GM12864 (cell line): ENCODE data around the gene RNF166.

Experiments used
- DNase-seq: peaks from one replicate; pipeline ENCODE4 v3.0.0-alpha.2; 2011; ENCODE audit warnings: low read depth
- H3K4me3 ChIP-seq: 2 replicates; pipeline ENCODE4 v1.5.1; 2011; ENCODE audit warnings: mild to moderate bottlenecking, low read depth, low read length, control low read depth
- TF ChIP-seq, protein P1 (sequence below): IDR thresholded peaks from 2 replicates; pipeline ENCODE4 v1.5.1; 2011; ENCODE audit warnings: low read depth, mild to moderate bottlenecking, moderate library complexity, low read length, control low read depth, inconsistent platforms; ENCODE audit errors: missing control alignments

Gene RNF166

GRCh38 chr16:88706229-88706964 is at the start of gene RNF166, which contains the start of gene CTU2:
TSS of gene RNF166 (minus strand) at chr16:88706408. CDS start at chr16:88706325, 83 bp downstream.
TSS of gene CTU2 (plus strand) at chr16:88706503. CDS start at chr16:88706531, 28 bp downstream.
- peak within 1 kb of the TSS; percentile 62 for H3K4me3 ChIP-seq
- DNase-seq, result no peak
- TF ChIP-seq, protein P1, sequence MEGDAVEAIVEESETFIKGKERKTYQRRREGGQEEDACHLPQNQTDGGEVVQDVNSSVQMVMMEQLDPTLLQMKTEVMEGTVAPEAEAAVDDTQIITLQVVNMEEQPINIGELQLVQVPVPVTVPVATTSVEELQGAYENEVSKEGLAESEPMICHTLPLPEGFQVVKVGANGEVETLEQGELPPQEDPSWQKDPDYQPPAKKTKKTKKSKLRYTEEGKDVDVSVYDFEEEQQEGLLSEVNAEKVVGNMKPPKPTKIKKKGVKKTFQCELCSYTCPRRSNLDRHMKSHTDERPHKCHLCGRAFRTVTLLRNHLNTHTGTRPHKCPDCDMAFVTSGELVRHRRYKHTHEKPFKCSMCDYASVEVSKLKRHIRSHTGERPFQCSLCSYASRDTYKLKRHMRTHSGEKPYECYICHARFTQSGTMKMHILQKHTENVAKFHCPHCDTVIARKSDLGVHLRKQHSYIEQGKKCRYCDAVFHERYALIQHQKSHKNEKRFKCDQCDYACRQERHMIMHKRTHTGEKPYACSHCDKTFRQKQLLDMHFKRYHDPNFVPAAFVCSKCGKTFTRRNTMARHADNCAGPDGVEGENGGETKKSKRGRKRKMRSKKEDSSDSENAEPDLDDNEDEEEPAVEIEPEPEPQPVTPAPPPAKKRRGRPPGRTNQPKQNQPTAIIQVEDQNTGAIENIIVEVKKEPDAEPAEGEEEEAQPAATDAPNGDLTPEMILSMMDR, result no peak

DNA sequence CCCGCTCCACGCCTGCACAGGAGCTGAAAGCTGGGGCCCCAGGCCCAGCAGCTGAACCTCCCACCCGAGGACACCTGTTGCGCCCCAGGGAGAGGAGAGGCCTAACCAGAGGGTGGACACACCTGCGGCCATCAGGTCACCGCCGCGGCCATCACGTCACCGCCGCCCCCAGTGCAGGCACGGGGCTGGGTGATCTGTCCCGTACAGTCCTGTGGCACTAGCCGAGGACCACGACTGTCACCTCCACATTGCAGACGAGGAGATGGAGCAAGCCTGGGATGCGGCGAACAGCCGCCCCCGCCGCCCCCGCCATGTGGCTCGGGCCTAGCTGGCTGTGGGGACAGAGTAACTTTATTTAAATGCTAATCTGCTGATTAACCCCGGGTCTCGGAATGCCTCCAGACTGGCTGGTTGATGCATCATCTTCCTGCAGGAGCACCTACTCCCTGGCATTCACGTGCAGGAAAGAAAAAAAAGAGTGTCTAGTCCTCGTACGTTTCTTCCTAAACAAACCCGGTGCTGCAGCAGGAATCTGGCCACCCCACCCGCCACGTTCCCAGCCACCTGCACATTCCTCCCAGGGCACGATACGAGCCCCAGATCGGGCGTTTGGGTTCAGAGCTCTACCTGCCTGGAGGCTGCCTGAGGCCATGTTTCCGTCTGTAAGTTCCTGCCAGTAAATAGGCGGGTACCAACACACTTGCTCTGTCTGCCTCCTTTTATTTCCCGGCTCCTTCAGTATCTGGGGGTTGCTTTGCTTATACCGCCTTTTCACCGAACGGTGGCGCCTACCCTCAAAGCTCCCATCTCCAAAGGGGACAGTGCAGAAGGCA is 48.9 kb upstream of the RNF166 start:
- no peak overlapping the region for H3K4me3 ChIP-seq
- no peak for DNase-seq
- TF ChIP-seq, protein P1, result no peak

DNA sequence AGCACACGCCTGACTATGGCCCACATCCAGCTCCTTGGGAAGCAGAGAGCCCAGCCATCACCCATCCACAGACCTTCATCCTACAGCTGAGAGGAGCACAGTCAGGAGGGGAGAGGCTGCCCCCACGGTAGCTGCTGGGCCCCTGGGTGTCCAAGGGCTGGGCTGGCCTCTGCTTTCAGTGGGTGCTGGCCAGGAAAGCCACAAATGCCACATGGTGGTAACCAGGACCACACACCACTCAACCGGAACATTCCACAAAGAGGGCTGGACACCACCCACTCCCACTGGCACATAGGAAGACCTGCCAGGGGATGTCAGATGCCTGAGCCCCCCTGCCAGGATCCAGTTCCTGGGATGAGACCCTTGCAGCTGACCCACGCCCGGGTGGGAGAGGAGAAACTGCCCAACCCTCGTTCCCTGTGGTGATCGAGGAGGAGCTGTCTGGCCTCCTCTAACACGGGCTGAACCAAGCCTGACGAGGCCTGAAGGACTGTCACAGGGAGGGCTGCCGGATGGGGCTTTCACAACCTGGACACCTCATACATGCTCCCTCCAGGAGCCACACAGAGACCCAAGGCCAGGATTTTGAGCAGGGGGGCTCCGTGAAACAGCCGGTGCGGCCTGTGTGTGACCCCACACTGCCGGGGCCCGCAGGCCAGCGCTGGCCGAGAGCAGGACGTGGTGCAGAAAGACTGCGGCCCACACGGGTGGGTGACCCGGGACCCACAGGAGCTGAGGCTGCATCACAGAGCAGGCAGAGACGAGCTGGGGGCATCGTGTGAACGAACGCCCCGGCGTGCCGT is 48.1 kb upstream of the RNF166 start:
- no peak overlapping the region for H3K4me3 ChIP-seq
- no peak for DNase-seq
- TF ChIP-seq, protein P1, result no peak

DNA sequence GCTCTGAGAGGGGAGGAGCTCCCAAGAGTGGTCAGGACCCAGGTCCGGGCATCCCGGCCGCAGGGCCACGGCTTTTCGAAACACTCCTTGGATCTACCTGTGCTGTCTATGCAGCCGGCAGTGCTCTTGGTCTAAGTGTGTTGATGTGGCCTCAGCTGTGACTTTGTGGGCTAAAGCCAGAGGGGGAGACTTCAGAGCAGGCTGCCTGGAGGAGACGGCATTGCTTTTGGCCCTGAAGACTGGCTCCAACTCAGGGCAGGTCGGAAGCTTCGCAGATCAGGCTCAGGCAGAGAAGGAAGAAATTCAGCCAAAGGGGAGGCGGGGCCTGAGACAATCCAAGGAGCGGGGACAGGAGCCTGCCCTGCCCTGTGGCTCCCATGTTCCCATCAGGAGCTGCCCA is 47.4 kb upstream of the RNF166 start:
- no peak for DNase-seq
- H3K4me3 ChIP-seq, result no peak overlapping the region
- TF ChIP-seq, protein P1, result no peak

DNA sequence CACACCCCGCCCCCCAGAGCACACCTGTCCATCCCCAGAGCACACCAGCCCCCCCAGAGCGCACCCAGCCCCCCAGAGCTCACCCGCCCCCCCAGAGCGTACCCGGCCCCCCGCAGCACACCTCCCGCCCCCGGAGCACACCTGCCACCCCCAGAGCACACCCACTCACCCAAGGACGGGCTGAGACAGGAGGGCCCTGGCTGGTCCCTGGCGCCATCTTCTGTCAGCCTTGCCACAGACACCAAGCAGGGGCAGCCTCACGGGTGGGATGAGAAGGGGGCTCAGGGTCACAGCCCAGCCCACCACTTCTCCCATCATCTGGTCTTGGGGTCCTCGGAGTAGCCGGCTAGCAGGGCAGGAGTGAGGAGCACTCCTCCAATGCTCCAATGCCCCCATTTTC is 47.0 kb upstream of the RNF166 start:
- H3K4me3 ChIP-seq, result no peak overlapping the region

DNA sequence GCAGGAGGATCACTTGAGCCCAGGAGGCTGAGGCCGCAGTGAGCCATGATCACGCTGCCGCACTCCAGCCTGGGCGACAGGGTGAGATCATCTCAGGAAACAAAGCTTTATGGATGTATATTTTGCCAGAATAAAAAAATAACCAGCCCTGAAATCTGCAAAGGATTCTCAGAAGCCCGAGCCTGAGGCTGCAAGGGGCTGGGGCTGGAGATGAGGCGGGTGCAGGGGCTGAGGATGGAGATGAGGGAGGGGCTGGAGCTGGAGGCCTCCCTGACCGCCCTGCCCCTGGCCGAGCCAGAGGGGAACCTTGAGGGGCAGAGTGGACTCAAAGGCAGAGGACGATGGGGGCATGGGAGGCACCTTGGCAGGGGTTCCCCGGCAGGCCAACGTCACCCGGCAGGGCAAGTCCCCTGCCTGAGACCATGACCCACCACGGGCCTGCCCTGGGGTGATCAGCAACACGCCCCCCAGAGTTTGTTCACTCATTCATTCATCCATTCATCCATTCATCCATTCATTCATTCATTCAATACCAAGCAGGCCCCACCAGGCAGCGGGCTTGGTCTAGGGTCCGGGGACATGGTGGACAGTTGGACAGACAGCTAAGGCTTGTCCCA is 46.3 kb upstream of the RNF166 start:
- TF ChIP-seq, protein P1, result no peak
- no peak for DNase-seq
- no peak overlapping the region for H3K4me3 ChIP-seq

More for the DNA sequence above, 47.0 kb upstream of the RNF166 start:
- TF ChIP-seq, protein P1, result no peak
- DNase-seq, result no peak
